ENCODE data around the gene NT5DC4. TPM values are rescaled to one million over a fixed set of nuclear protein-coding genes. Genes with fewer than 3 reads are reported as not detected.

Gene NT5DC4
- total RNA-seq, 1 donor, result not detected

GRCh38 chr2:112725545-112726457 lies 5.0 kb downstream of the NT5DC4 start:
- no peaks in the 10 kb centered on the region for H3K9me3 ChIP-seq (ENCODE audit: low read depth, low read length)
- H3K4me1 ChIP-seq (ENCODE audit: insufficient read depth, low read length), result peaks cover 40% of the 10 kb centered on the region
- H3K27me3 ChIP-seq (ENCODE audit: insufficient read depth, low read length), result no peaks in the 10 kb centered on the region
- H3K4me3 ChIP-seq (ENCODE audit: low read length), result no peak overlapping the region

- no peak overlapping the region for H3K4me3 ChIP-seq (ENCODE audit: low read length)
- peaks cover 35% of the 10 kb centered on the region for H3K4me1 ChIP-seq (ENCODE audit: insufficient read depth, low read length)
- no peaks in the 10 kb centered on the region for H3K9me3 ChIP-seq (ENCODE audit: low read depth, low read length)
- H3K27me3 ChIP-seq (ENCODE audit: insufficient read depth, low read length), result no peaks in the 10 kb centered on the region
Observed at GRCh38 chr2:112726487-112727190, 5.8 kb downstream of the NT5DC4 start.

GRCh38 chr2:112727276-112728028 lies 6.6 kb downstream of the NT5DC4 start:
- Histone ChIP-seq H3K27me3 (ENCODE audit: insufficient read depth, low read length) (no peaks in the 10 kb centered on the region), H3K4me3 (ENCODE audit: low read length) (no peak overlapping the region), H3K9me3 (ENCODE audit: low read depth, low read length) (no peaks in the 10 kb centered on the region), H3K4me1 (ENCODE audit: insufficient read depth, low read length) (peaks cover 35% of the 10 kb centered on the region)

GRCh38 chr2:112728029-112728362 lies 7.2 kb downstream of the NT5DC4 start:
- peaks cover 35% of the 10 kb centered on the region for H3K4me1 ChIP-seq (ENCODE audit: insufficient read depth, low read length)
- H3K4me3 ChIP-seq (ENCODE audit: low read length), result no peak overlapping the region
- no peaks in the 10 kb centered on the region for H3K27me3 ChIP-seq (ENCODE audit: insufficient read depth, low read length)
- no peaks in the 10 kb centered on the region for H3K9me3 ChIP-seq (ENCODE audit: low read depth, low read length)

- Histone ChIP-seq H3K4me3 (ENCODE audit: low read length) (no peak overlapping the region), H3K27me3 (ENCODE audit: insufficient read depth, low read length) (no peaks in the 10 kb centered on the region), H3K9me3 (ENCODE audit: low read depth, low read length) (no peaks in the 10 kb centered on the region), H3K4me1 (ENCODE audit: insufficient read depth, low read length) (peaks cover 35% of the 10 kb centered on the region)
Observed at GRCh38 chr2:112728378-112729175, 7.8 kb downstream of the NT5DC4 start.

DNA sequence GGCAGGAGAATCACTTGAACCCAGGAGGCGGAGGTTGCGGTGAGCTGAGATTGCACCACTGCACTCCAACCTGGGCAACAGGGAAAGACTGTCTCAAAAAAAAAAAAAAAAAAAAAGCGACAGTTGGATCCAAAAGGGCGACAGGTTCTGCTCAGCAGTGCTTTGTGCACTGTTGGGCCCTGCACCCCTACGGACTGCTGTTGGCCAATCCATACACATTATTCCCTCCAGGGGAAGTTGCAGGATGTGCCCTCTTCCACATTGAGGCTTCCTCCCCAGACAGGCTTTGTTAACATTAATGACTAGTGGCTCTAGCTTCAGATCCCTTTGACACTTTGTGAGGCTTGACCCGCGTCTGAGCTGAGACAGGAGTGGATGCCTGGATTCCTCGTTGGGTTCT lies 9.4 kb downstream of the NT5DC4 start:
- Histone ChIP-seq H3K4me3 (ENCODE audit: low read length) (no peak overlapping the region), H3K27me3 (ENCODE audit: insufficient read depth, low read length) (no peaks in the 10 kb centered on the region), H3K9me3 (ENCODE audit: low read depth, low read length) (no peaks in the 10 kb centered on the region), H3K4me1 (ENCODE audit: insufficient read depth, low read length) (peaks cover 26% of the 10 kb centered on the region)

- Histone ChIP-seq H3K9me3 (ENCODE audit: low read depth, low read length) (no peaks in the 10 kb centered on the region), H3K4me1 (ENCODE audit: insufficient read depth, low read length) (peaks cover 26% of the 10 kb centered on the region), H3K27me3 (ENCODE audit: insufficient read depth, low read length) (no peaks in the 10 kb centered on the region), H3K4me3 (ENCODE audit: low read length) (no peak overlapping the region)
Observed at GRCh38 chr2:112730791-112731190, 10.0 kb downstream of the NT5DC4 start.

DNA sequence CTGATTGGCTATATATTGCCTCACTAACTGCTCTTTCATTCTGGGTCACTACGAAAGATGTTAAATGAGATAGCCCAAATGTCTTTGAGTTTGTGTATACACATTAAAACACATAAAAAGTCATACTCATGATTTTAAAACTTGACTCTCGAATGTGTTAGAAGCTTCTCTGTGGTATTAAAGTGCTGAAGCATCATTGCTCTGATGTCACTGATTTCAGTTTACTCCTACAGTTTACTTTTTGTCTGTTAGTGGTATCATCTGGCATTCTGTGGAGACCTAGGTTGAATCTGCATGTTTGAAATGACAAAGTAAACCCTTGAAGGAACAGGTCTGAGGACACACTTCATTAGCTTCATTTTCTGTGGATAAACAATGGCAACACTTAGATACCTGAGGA lies 10.7 kb downstream of the NT5DC4 start:
- Histone ChIP-seq H3K4me1 (ENCODE audit: insufficient read depth, low read length) (peaks cover 20% of the 10 kb centered on the region), H3K4me3 (ENCODE audit: low read length) (no peak overlapping the region), H3K9me3 (ENCODE audit: low read depth, low read length) (no peaks in the 10 kb centered on the region), H3K27me3 (ENCODE audit: insufficient read depth, low read length) (no peaks in the 10 kb centered on the region)

- Histone ChIP-seq H3K27me3 (ENCODE audit: insufficient read depth, low read length) (no peaks in the 10 kb centered on the region), H3K4me1 (ENCODE audit: insufficient read depth, low read length) (peaks cover 13% of the 10 kb centered on the region), H3K4me3 (ENCODE audit: low read length) (no peak overlapping the region), H3K9me3 (ENCODE audit: low read depth, low read length) (no peaks in the 10 kb centered on the region)
Observed at GRCh38 chr2:112733456-112733855, 12.6 kb downstream of the NT5DC4 start.

DNA sequence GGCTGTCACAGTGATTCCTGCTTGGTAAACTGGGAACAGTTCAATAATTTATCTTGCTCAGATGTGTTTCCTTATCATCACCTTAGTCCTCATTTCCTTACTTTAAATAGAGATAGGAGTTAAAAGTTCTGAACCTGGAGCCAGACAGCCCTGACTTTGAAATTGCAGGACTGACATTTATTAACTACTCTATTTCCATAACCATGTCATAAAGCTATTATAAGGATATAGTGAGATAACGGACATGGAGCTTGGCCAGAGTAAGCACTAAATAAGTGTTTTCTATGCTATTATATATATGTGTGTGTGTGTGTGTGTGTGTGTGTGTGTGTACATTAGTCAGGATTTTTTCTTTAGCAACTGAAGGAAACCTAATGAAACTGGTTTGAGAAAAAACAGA lies 13.1 kb downstream of the NT5DC4 start:
- peaks cover 9% of the 10 kb centered on the region for H3K4me1 ChIP-seq (ENCODE audit: insufficient read depth, low read length)
- no peaks in the 10 kb centered on the region for H3K27me3 ChIP-seq (ENCODE audit: insufficient read depth, low read length)
- H3K4me3 ChIP-seq (ENCODE audit: low read length), result no peak overlapping the region
- H3K9me3 ChIP-seq (ENCODE audit: low read depth, low read length), result no peaks in the 10 kb centered on the region

GRCh38 chr2:112737542-112738232 lies 16.9 kb downstream of the NT5DC4 start:
- Histone ChIP-seq H3K9me3 (ENCODE audit: low read depth, low read length) (no peaks in the 10 kb centered on the region), H3K27me3 (ENCODE audit: insufficient read depth, low read length) (no peaks in the 10 kb centered on the region), H3K4me1 (ENCODE audit: insufficient read depth, low read length) (no peaks in the 10 kb centered on the region), H3K4me3 (ENCODE audit: low read length) (no peak overlapping the region)

- Histone ChIP-seq H3K27me3 (ENCODE audit: insufficient read depth, low read length) (no peaks in the 10 kb centered on the region), H3K4me1 (ENCODE audit: insufficient read depth, low read length) (no peaks in the 10 kb centered on the region), H3K4me3 (ENCODE audit: low read length) (no peak overlapping the region), H3K9me3 (ENCODE audit: low read depth, low read length) (no peaks in the 10 kb centered on the region)
Observed at GRCh38 chr2:112740527-112740926, 19.7 kb downstream of the NT5DC4 start.

DNA sequence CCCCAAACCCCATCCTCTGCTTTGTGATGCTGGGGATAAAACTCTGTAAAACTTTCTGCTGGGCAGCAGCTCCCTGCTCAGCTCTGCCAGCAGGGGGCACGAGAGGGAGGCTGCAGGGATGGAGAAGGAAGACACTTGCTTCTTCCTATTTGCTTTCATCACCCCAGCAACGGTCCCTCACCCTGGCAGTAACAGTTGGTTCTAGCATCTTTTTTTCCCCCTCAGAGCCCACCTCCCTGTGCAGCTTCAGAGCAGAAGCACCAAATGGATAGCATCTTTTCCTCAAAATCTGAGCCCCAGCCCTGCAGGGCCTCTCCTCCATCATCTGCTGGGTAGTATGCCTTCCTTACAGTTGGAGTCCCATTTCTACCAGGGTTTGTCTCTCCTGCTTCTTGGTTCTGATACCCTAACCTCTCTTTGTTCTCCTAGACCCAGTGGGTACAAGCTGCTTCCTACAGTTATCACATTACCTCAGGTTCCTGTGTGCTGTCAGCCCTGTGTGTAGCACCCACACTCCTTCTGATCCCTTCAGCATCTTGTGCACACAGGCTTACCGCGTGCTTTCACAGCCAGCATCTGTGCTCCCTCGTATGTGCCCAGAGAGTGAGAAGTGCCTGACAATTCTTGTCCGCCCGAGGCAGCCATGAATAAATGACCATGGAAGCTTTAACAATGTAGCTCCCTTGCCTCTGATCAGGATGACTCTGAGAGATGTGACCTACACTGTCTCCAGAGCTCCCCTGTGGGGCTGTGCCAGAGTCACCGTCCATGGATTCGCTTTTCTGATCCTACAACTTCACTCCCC lies 29.1 kb downstream of the NT5DC4 start:
- Histone ChIP-seq H3K4me3 (ENCODE audit: low read length) (no peak overlapping the region), H3K9me3 (ENCODE audit: low read depth, low read length) (no peaks in the 10 kb centered on the region), H3K27me3 (ENCODE audit: insufficient read depth, low read length) (no peaks in the 10 kb centered on the region), H3K4me1 (ENCODE audit: insufficient read depth, low read length) (peaks cover 19% of the 10 kb centered on the region)

- Histone ChIP-seq H3K27me3 (ENCODE audit: insufficient read depth, low read length) (no peaks in the 10 kb centered on the region), H3K4me3 (ENCODE audit: low read length) (no peak overlapping the region), H3K4me1 (ENCODE audit: insufficient read depth, low read length) (peaks cover 24% of the 10 kb centered on the region), H3K9me3 (ENCODE audit: low read depth, low read length) (no peaks in the 10 kb centered on the region)
Observed at GRCh38 chr2:112750560-112750843, 29.7 kb downstream of the NT5DC4 start.
